GM11168 (cell line): ENCODE data around the gene APOH.

ENCODE experiments used
- in situ Hi-C: fragments of 300-500 bp; cut with MboI; formaldehyde crosslinking; loops from one replicate; pipeline ENCODE4 v1.12.0; 2022; ENCODE audit warnings: low sequenced_read_pairs; ENCODE audit not compliant: unreplicated experiment

The APOH gene

GRCh38 chr17:66165537-66166123 lies 63.6 kb downstream of the APOH start:
- in situ Hi-C loops, result loop anchor here (25.0 kb wide), 1 partner anchor 878 kb away; no protein-coding TSS in a partner anchor
